Common myeloid progenitor, CD34-positive (primary cell): ENCODE results near the gene TACC2.

Experiments
- CTCF ChIA-PET: fragments of 350-600 bp; sonication (Branson Sonifier 250); formaldehyde crosslinking; loops from one replicate; lab custom pipeline; 2021; ENCODE audit warnings: antibody characterized with exemption; lab: Charles Lee
- POLR2A ChIA-PET: fragments of 350-600 bp; sonication (Branson Sonifier 250); formaldehyde crosslinking; loops from one replicate; lab custom pipeline; 2021; ENCODE audit warnings: antibody characterized with exemption; lab: Charles Lee
- DNase-seq, 3 donors: peaks; one replicate each; pipeline versions ENCODE4 v3.0.0 to v3.0.0-alpha.2; 2013
- H3K27ac ChIP-seq, 2 experiments: 1 replicate in 1 of 2; 2 replicates in 1 of 2; pipeline ENCODE4 v1.7.0; 2013; ENCODE audit warnings: inconsistent platforms in 2 of 2, low read length in 2 of 2, mild to moderate bottlenecking in 2 of 2, low read depth in 1 of 2, moderate library complexity in 1 of 2; ENCODE audit not compliant: severe bottlenecking in 2 of 2, insufficient read depth in 1 of 2, poor library complexity in 1 of 2
- H3K27me3 ChIP-seq, 5 experiments: replicated peaks in 2 of 5; 1 replicate in 3 of 5; 2 replicates in 2 of 5; pipeline versions ENCODE4 v1.6.1 to v1.7.0; 2013; ENCODE audit warnings: low read length in 4 of 5, mild to moderate bottlenecking in 2 of 5, moderate library complexity in 2 of 5, inconsistent platforms in 1 of 5; ENCODE audit not compliant: insufficient read depth in 5 of 5, control insufficient read depth in 4 of 5
- H3K36me3 ChIP-seq, 4 experiments: 1 replicate in 2 of 4; 2 replicates in 2 of 4; pipeline versions ENCODE4 v1.6.1 to v1.7.0; 2013; ENCODE audit warnings: low read length in 3 of 4, control low read depth in 1 of 4, mild to moderate bottlenecking in 1 of 4; ENCODE audit not compliant: control insufficient read depth in 4 of 4, insufficient read depth in 4 of 4
- H3K4me1 ChIP-seq, 4 experiments: 1 replicate in 3 of 4; 2 replicates in 1 of 4; pipeline versions ENCODE4 v1.6.1 to v1.7.1; 2013; ENCODE audit warnings: low read length in 3 of 4, mild to moderate bottlenecking in 3 of 4, control low read depth in 1 of 4, inconsistent platforms in 1 of 4, moderate library complexity in 1 of 4; ENCODE audit not compliant: control insufficient read depth in 4 of 4, insufficient read depth in 4 of 4; ENCODE audit errors: control extremely low read depth in 1 of 4
- H3K4me3 ChIP-seq, 7 experiments: 1 replicate in 4 of 7; 2 replicates in 3 of 7; pipeline versions ENCODE4 v1.5.1 to v1.7.0; 2013; ENCODE audit warnings: mild to moderate bottlenecking in 7 of 7, low read length in 6 of 7, moderate library complexity in 6 of 7, inconsistent platforms in 2 of 7, low read depth in 2 of 7, control low read depth in 1 of 7; ENCODE audit not compliant: insufficient read depth in 4 of 7, control insufficient read depth in 1 of 7; ENCODE audit errors: extremely low read depth in 1 of 7
- H3K9me3 ChIP-seq, 5 experiments: 1 replicate in 4 of 5; 2 replicates in 1 of 5; pipeline versions ENCODE4 v1.6.1 to v1.7.1; 2013; ENCODE audit warnings: low read length in 4 of 5, mild to moderate bottlenecking in 2 of 5, inconsistent platforms in 1 of 5, low read depth in 1 of 5, moderate library complexity in 1 of 5; ENCODE audit not compliant: control insufficient read depth in 4 of 5, insufficient read depth in 2 of 5; ENCODE audit errors: control extremely low read depth in 1 of 5
- WGBS: methylation state at CpG from one replicate; pipeline ENCODE4 v1.1.5; 2013; ENCODE audit not compliant: insufficient coverage; 5-methylcytosine and 5-hydroxymethylcytosine counted together

The TACC2 gene

DNA sequence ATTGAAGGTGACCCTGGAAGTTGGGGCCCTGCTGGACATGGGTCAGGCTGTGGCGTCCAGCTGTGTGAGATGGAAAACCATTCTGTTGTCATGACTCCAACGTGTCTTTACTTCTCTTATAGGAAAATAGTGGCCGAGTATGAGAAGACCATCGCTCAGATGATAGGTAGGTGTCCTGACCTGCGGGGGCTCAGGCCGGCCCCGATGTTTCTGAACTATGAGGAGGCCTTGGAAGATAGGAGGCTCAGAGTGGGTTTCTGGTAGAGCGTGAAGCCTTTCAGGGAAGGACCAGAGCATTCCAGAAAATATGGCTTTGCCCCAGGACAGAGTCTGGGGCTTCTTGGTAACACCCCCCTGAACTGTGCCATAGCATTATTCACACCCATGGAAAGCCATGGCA lies 252.9 kb downstream of the TACC2 start:
- H3K4me1 ChIP-seq: no peaks in the 10 kb centered on the region
- CTCF ChIA-PET: no interaction called here
- no peak overlapping the region for H3K4me3 ChIP-seq
- 97% methylated on average over 8 of the region's 8 CpGs for WGBS
- DNase-seq: no peak
- peaks cover 0 to 5% (median 0%) of the 10 kb centered on the region in 5 experiments for H3K27me3 ChIP-seq
- POLR2A ChIA-PET: no interaction called here
- H3K27ac ChIP-seq: no peak overlapping the region
- no peaks in the 10 kb centered on the region for H3K9me3 ChIP-seq
- no peaks in the 10 kb centered on the region for H3K36me3 ChIP-seq

DNA sequence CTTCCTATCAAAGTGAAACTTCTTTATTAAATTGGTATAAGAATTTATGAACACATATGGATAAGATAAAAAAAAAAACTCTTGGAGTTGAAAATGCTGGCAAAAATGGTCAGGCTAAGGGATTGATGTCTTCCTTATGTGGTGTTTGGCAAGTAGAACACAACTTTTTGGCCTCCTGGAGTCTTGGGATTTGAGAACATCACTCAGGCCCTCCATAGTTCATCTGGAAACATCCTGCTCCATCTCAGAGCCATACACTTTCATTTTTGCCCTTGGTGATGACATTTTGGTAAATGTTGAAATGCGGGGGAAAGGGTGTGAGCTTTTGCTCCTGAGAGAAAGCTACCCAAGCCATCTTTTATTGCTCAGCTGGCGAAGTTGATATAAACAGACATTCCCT lies 254.6 kb downstream of the TACC2 start:
- H3K27me3 ChIP-seq: peaks cover 0 to 5% (median 0%) of the 10 kb centered on the region in 5 experiments
- H3K27ac ChIP-seq: no peak overlapping the region
- no peaks in the 10 kb centered on the region for H3K36me3 ChIP-seq
- no peak overlapping the region for H3K4me3 ChIP-seq
- CTCF ChIA-PET: no interaction called here
- POLR2A ChIA-PET: no interaction called here
- no peak for DNase-seq
- 100% methylated on average over 1 of the region's 2 CpGs for WGBS
- H3K4me1 ChIP-seq: no peaks in the 10 kb centered on the region
- no peaks in the 10 kb centered on the region for H3K9me3 ChIP-seq

DNA sequence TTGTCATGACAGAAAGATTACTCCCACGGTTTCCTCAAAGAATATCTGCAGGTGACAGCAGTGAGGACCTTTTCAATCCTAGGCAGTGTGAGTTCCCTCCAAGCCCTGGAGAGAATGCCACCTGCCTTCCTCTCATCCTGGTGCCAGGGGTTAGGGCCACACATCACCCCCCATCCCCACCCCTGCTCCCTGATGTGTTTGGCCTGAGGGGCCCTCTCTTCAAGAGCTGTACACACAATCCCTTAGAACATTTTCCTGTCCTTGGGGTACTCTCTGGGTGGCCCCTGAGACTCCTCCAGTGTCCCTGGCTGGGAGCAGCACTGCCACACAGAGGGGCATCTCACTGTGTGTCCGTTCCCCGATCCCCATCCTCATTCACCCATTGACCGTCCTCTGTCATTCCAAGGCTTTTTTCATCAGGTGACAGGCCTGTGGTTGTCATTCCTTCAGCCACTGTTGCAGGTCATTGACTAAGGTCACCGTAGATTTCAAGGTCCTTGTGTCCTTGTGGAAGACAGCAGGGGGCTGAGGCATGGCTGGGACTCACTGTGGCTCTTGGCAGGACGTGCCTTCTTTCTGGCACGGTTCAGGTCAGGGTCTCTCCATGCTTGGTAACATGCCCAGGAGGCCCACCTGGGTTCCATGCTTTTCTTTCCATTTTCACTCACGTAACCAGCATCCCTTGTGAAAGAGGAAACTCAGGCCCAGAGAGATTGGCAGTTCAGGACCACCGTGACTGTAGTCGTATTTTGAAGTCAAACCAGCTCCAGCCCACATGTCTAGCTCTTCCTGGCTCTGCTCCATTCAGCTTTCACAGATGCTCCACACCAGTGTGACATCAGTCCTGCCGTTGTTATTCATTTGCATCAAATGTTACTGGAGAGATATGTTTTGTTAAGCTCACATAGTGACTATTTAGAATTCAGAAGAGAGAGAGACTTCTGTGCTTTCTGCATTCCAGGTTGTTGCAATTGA lies 255.3 kb downstream of the TACC2 start:
- 76% methylated on average over 7 of the region's 11 CpGs for WGBS
- no peak for DNase-seq
- Histone ChIP-seq H3K9me3 (no peaks in the 10 kb centered on the region), H3K4me1 (no peaks in the 10 kb centered on the region), H3K4me3 (no peak overlapping the region), H3K27me3 (peaks cover 0 to 5% (median 0%) of the 10 kb centered on the region in 5 experiments), H3K36me3 (no peaks in the 10 kb centered on the region), H3K27ac (no peak overlapping the region)
- ChIA-PET POLR2A (no interaction called here), CTCF (no interaction called here)

- ChIA-PET POLR2A (no interaction called here), CTCF (no interaction called here)
- no peak for DNase-seq
- Histone ChIP-seq H3K9me3 (no peaks in the 10 kb centered on the region), H3K4me3 (no peak overlapping the region), H3K4me1 (no peaks in the 10 kb centered on the region), H3K36me3 (no peaks in the 10 kb centered on the region), H3K27me3 (peaks cover 0 to 5% (median 0%) of the 10 kb centered on the region in 5 experiments), H3K27ac (no peak overlapping the region)
- WGBS: 80% methylated on average over 1 of the region's 4 CpGs
These were observed 256.2 kb downstream of the TACC2 start for GRCh38 chr10:122245136-122245535.

GRCh38 chr10:122245897-122246296 lies 256.9 kb downstream of the TACC2 start:
- Histone ChIP-seq H3K4me1 (no peaks in the 10 kb centered on the region), H3K4me3 (no peak overlapping the region), H3K9me3 (no peaks in the 10 kb centered on the region), H3K36me3 (no peaks in the 10 kb centered on the region), H3K27ac (no peak overlapping the region), H3K27me3 (peaks cover 0 to 5% (median 0%) of the 10 kb centered on the region in 5 experiments)
- 90% methylated on average over 9 of the region's 11 CpGs for WGBS
- ChIA-PET POLR2A (no interaction called here), CTCF (no interaction called here)
- no peak for DNase-seq

- CTCF ChIA-PET: no interaction called here
- no peak overlapping the region for H3K4me3 ChIP-seq
These were observed 258.0 kb downstream of the TACC2 start for GRCh38 chr10:122246830-122247520.

More at GRCh38 chr10:122246830-122247520, 258.0 kb downstream of the TACC2 start:
- no peak overlapping the region for H3K27ac ChIP-seq
- peaks cover 0 to 5% (median 0%) of the 10 kb centered on the region in 5 experiments for H3K27me3 ChIP-seq
- POLR2A ChIA-PET: no interaction called here
- H3K36me3 ChIP-seq: no peaks in the 10 kb centered on the region
- H3K9me3 ChIP-seq: no peaks in the 10 kb centered on the region
- WGBS: 100% methylated on average over 8 of the region's 11 CpGs
- no peak for DNase-seq
- H3K4me1 ChIP-seq: no peaks in the 10 kb centered on the region
